AML-193 (cell line): Measurements from ENCODE around the gene BIRC2.

ENCODE experiments used
- DNase-seq, 2 experiments: peaks; one replicate each; lab custom pipeline; 2025; lab: John Stamatoyannopoulos, UW

Gene BIRC2

GRCh38 chr11:102402548-102402947 lies 55.5 kb downstream of the BIRC2 start:
- no peak for DNase-seq

- no peak for DNase-seq
Observed at GRCh38 chr11:102405501-102405900, 58.5 kb downstream of the BIRC2 start.

GRCh38 chr11:102406099-102406498 lies 59.1 kb downstream of the BIRC2 start:
- DNase-seq = no peak

GRCh38 chr11:102407901-102408300 lies 60.9 kb downstream of the BIRC2 start:
- DNase-seq = no peak

GRCh38 chr11:102408339-102408738 lies 61.3 kb downstream of the BIRC2 start:
- no peak for DNase-seq

- no peak for DNase-seq
Observed at GRCh38 chr11:102410382-102410784, 63.4 kb downstream of the BIRC2 start.

GRCh38 chr11:102411142-102411541 lies 64.1 kb downstream of the BIRC2 start:
- DNase-seq = no peak

GRCh38 chr11:102413497-102413896 lies 66.5 kb downstream of the BIRC2 start:
- no peak for DNase-seq

GRCh38 chr11:102414559-102414958 lies 67.5 kb downstream of the BIRC2 start:
- no peak for DNase-seq

- no peak for DNase-seq
Observed at GRCh38 chr11:102415304-102415916, 68.4 kb downstream of the BIRC2 start.

GRCh38 chr11:102416976-102417375 lies 70.0 kb downstream of the BIRC2 start:
- DNase-seq = no peak

- DNase-seq = no peak
Observed at GRCh38 chr11:102419181-102419580, 72.2 kb downstream of the BIRC2 start.

GRCh38 chr11:102420547-102420946 lies 73.5 kb downstream of the BIRC2 start:
- no peak for DNase-seq

GRCh38 chr11:102421261-102421660 lies 74.2 kb downstream of the BIRC2 start:
- DNase-seq = no peak

GRCh38 chr11:102422817-102423712 lies 76.1 kb downstream of the BIRC2 start:
- DNase-seq = no peak

- no peak for DNase-seq
Observed at GRCh38 chr11:102423936-102424335, 76.9 kb downstream of the BIRC2 start.

GRCh38 chr11:102426000-102426399 lies 79.0 kb downstream of the BIRC2 start:
- no peak for DNase-seq

- no peak for DNase-seq
Observed at GRCh38 chr11:102426570-102426969, 79.6 kb downstream of the BIRC2 start.

GRCh38 chr11:102427068-102427467 lies 80.1 kb downstream of the BIRC2 start:
- no peak for DNase-seq
